ENCODE results near the gene LURAP1L. TPM values are rescaled to one million over a fixed set of nuclear protein-coding genes. Genes with fewer than 3 reads are reported as not detected.

Gene LURAP1L
- total and polyA plus RNA-seq, 2 donors (not counting 1 experiment from before 2014, with no cell fraction given) = 39.9 to 94.1 TPM

DNA sequence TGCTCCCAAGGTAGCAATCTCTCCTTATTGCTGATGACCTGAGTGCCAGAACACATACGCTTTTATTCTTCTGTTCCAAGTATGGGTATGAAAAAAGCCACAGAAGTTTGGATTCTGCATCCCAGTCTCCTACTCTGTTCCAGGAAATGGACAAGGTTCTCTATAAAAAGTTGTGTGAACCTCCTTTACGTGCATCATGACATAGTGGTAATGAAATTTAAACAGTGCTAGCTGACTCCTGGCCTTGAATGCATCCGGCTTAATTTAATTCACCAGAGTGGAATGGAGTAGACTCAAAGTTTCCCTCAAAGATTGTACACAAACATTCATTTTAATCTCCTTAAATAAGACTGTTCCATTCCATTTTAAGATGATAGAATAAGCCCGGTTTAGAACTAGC lies 68.9 kb downstream of the LURAP1L start:
- no peaks in the 10 kb centered on the region for H4K20me1 ChIP-seq (ENCODE audit: control insufficient read depth, extremely low read depth, insufficient read depth, low read length)
- TF ChIP-seq CTCF (conservative IDR thresholded peaks at IDR 0.05 in 1 of 2, IDR thresholded peaks at IDR 0.05 in 1 of 2; ENCODE audit: low read depth in 1 of 2, low read length in 2 of 2) = no peak
- TF ChIP-seq EZH2 (IDR thresholded peaks at IDR 0.05; ENCODE audit: low read length, missing control alignments) = no peak
- no peaks in the 10 kb centered on the region for H3K4me1 ChIP-seq (ENCODE audit: control insufficient read depth, extremely low read depth, insufficient read depth, low read length)
- H3K27me3 ChIP-seq (ENCODE audit: control insufficient read depth, insufficient read depth, low read length) = no peaks in the 10 kb centered on the region
- no peak overlapping the region for H3K4me2 ChIP-seq (ENCODE audit: extremely low read depth, insufficient read depth, low read length)
- no peak overlapping the region for H3K9ac ChIP-seq (ENCODE audit: insufficient read depth, low read length)
- H3K79me2 ChIP-seq (ENCODE audit: control insufficient read depth, insufficient read depth, low read length) = no peaks in the 10 kb centered on the region
- H2AFZ ChIP-seq (ENCODE audit: low read length) = no peak overlapping the region
- H3K27ac ChIP-seq (ENCODE audit: insufficient read depth, low read length) = no peak overlapping the region
- DNase-seq (ENCODE audit: low read depth in 2 of 2) = peak in 1 of 2 donors; percentile 46
- no peaks in the 10 kb centered on the region for H3K36me3 ChIP-seq (ENCODE audit: control insufficient read depth, insufficient read depth, low read length)
- H3K9me3 ChIP-seq (ENCODE audit: control insufficient read depth, insufficient read depth, low read depth, low read length) = no peaks in the 10 kb centered on the region
- no peak overlapping the region for H3K4me3 ChIP-seq (replicated peaks in 1 of 4; ENCODE audit: control extremely low read depth in 1 of 4, insufficient read depth in 1 of 4, low read depth in 3 of 4, low read length in 4 of 4)

DNA sequence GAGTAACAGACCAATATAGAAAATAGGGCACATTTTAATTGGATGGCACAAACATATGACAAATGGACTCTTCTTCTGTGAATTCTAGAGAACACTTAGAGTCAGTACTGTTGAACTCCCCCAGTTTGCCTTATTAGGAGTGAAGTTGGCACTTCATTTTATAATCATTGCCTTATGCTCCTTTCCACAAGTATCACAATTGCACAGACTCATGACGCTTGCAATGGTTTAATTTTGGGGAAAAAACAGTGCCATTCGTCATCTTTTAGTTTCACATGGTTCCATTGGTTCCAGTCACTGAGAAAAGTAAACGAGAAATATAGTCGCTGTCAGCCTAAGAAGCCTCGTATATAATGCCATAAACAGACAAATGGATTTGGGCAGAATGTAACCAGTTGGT lies 71.2 kb downstream of the LURAP1L start:
- TF ChIP-seq EZH2 (IDR thresholded peaks at IDR 0.05; ENCODE audit: low read length, missing control alignments) = no peak
- no peak for TF ChIP-seq CTCF (conservative IDR thresholded peaks at IDR 0.05 in 1 of 2, IDR thresholded peaks at IDR 0.05 in 1 of 2; ENCODE audit: low read depth in 1 of 2, low read length in 2 of 2)
- Histone ChIP-seq H4K20me1 (ENCODE audit: control insufficient read depth, extremely low read depth, insufficient read depth, low read length) (no peaks in the 10 kb centered on the region), H2AFZ (ENCODE audit: low read length) (no peak overlapping the region), H3K9me3 (ENCODE audit: control insufficient read depth, insufficient read depth, low read depth, low read length) (no peaks in the 10 kb centered on the region), H3K27me3 (ENCODE audit: control insufficient read depth, insufficient read depth, low read length) (no peaks in the 10 kb centered on the region), H3K27ac (ENCODE audit: insufficient read depth, low read length) (no peak overlapping the region), H3K4me1 (ENCODE audit: control insufficient read depth, extremely low read depth, insufficient read depth, low read length) (no peaks in the 10 kb centered on the region), H3K9ac (ENCODE audit: insufficient read depth, low read length) (no peak overlapping the region), H3K36me3 (ENCODE audit: control insufficient read depth, insufficient read depth, low read length) (no peaks in the 10 kb centered on the region), H3K4me3 (replicated peaks in 1 of 4; ENCODE audit: control extremely low read depth in 1 of 4, insufficient read depth in 1 of 4, low read depth in 3 of 4, low read length in 4 of 4) (no peak overlapping the region), H3K4me2 (ENCODE audit: extremely low read depth, insufficient read depth, low read length) (no peak overlapping the region), H3K79me2 (ENCODE audit: control insufficient read depth, insufficient read depth, low read length) (no peaks in the 10 kb centered on the region)
- no peak for DNase-seq (ENCODE audit: low read depth in 2 of 2)

DNA sequence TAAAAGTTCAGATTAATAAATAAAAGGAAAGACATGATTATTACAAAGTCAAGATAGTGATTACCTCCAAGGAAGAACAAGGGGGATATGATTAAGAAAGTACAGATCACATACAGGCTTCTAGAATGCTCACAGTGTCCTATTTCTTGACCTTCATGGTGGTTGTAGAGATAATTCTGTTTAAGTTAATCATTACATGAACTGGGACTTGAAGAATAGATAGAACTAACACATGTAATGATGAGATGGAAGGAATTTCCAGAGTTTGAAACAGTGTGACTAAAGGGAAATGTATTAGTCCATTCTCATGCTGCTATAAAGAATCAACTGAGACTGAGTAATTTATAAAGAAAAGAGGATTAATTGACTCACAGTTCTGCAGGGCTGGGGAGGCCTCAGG lies 72.7 kb downstream of the LURAP1L start:
- no peak overlapping the region for H3K9ac ChIP-seq (ENCODE audit: insufficient read depth, low read length)
- H3K27ac ChIP-seq (ENCODE audit: insufficient read depth, low read length) = no peak overlapping the region
- DNase-seq (ENCODE audit: low read depth in 2 of 2) = no peak
- H3K9me3 ChIP-seq (ENCODE audit: control insufficient read depth, insufficient read depth, low read depth, low read length) = no peaks in the 10 kb centered on the region
- H3K27me3 ChIP-seq (ENCODE audit: control insufficient read depth, insufficient read depth, low read length) = no peaks in the 10 kb centered on the region
- TF ChIP-seq EZH2 (IDR thresholded peaks at IDR 0.05; ENCODE audit: low read length, missing control alignments) (no peak), CTCF (conservative IDR thresholded peaks at IDR 0.05 in 1 of 2, IDR thresholded peaks at IDR 0.05 in 1 of 2; ENCODE audit: low read depth in 1 of 2, low read length in 2 of 2) (no peak)
- H4K20me1 ChIP-seq (ENCODE audit: control insufficient read depth, extremely low read depth, insufficient read depth, low read length) = no peaks in the 10 kb centered on the region
- H3K4me2 ChIP-seq (ENCODE audit: extremely low read depth, insufficient read depth, low read length) = no peak overlapping the region
- H3K36me3 ChIP-seq (ENCODE audit: control insufficient read depth, insufficient read depth, low read length) = no peaks in the 10 kb centered on the region
- H2AFZ ChIP-seq (ENCODE audit: low read length) = no peak overlapping the region
- no peak overlapping the region for H3K4me3 ChIP-seq (replicated peaks in 1 of 4; ENCODE audit: control extremely low read depth in 1 of 4, insufficient read depth in 1 of 4, low read depth in 3 of 4, low read length in 4 of 4)
- no peaks in the 10 kb centered on the region for H3K79me2 ChIP-seq (ENCODE audit: control insufficient read depth, insufficient read depth, low read length)
- no peaks in the 10 kb centered on the region for H3K4me1 ChIP-seq (ENCODE audit: control insufficient read depth, extremely low read depth, insufficient read depth, low read length)
